Body of pancreas (tissue), 4 donors: ENCODE results near the gene S100A2.

Experiments used
- CTCF ChIP-seq, 7 experiments: fragments of 450-650 bp in 4 of 7; fragments of 200-600 bp in 3 of 7; sonication (generic) in 3 of 7; IDR thresholded peaks; one replicate each; pipeline ENCODE4 v1.5.1; 2016 to 2019; ENCODE audit warnings: antibody characterized with exemption in 7 of 7
- POLR2A ChIP-seq, 3 donors: fragments of 450-650 bp; IDR thresholded peaks; one replicate each; pipeline ENCODE4 v1.6.1; 2016; ENCODE audit warnings: antibody characterized with exemption in 3 of 3, mild to moderate bottlenecking in 2 of 3

GRCh38 chr1:153540394-153541361 is 25.0 kb downstream of the S100A2 start, which contains the start of gene S100A5:
- TF ChIP-seq POLR2A (IDR thresholded peaks at IDR 0.05) (no peak), CTCF (IDR thresholded peaks at IDR 0.05) (no peak)
